ENCODE data around the gene KLF2. TPM values are rescaled to one million over a fixed set of nuclear protein-coding genes. Genes with fewer than 3 reads are reported as not detected.
A peak's percentile ranks its signal among the peaks of the same experiment; 100 is the strongest.
"Not testable (repeated sequence)": the region's sequence is repeated elsewhere in the genome, so short reads cannot be mapped to it uniquely, and the experiment has no call there.

Gene KLF2
- total RNA-seq = 1 to 10 TPM in 1 of 8 experiments, under 1 TPM in 5, not detected in 2; 0.13 to 1.3 (median 0.65) TPM

DNA sequence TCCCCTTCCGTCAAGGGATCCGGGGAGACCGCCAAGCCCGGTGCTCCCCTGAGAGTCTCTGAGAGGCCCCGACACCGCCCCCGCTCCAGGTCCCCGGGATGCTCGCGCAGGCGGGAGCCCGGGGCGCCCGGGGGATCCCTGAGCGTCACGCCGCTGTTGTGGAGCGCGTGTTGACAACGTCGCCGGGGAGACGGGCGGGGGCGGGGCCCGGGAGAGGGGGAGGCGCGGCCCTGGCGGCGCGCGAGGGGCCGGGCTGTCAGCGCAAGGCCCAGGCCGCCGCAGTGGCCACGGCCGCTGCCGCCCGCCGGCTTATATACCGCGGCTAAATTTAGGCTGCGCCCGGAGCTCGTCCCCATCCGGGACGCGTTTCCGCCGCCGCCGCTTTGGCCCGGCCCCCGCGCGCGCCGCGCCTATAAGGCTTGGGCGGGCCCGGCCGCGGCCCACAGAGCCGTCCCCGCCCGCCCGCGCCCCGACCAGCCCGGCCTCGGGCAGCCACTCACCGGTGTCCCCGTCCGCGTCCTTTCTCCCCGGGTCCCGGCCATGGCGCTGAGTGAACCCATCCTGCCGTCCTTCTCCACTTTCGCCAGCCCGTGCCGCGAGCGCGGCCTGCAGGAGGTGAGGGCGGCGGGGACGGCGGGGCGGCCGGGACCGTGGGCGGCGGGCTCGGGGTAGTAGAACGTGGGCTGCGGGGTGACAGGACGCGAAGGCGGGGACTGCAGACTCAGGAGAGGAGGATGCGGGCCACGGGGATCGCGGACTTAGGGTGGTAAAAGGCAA, at the start of gene KLF2:
TSS of gene KLF2 (plus strand) at position 443 of the 777 bp plus-strand sequence. CDS start at position 541, 98 bp downstream.
- Histone ChIP-seq H3K4me3 (peak within 1 kb of the TSS; percentile 28 to 52 (median 46)), H3K4me1 (replicated peaks in 1 of 2) (no peaks in the 10 kb centered on the region), H3K27ac (no peak within 1 kb of the TSS)
- ATAC-seq (replicated peaks in 6 of 8) = peak; percentile 87 to 93 (median 89)
- in situ Hi-C loops (cut with MboI; ENCODE audit: low pct_unique_long_range_greater_than_20kb in 2 of 9, low sequenced_read_pairs in 9 of 9, unreplicated experiment in 9 of 9) = no loop called here
- WGBS, 10 experiments = 0% methylated on average over 4 of the region's 105 CpGs; no CpG with 5 or more reads in 9 of the 10 experiments

DNA sequence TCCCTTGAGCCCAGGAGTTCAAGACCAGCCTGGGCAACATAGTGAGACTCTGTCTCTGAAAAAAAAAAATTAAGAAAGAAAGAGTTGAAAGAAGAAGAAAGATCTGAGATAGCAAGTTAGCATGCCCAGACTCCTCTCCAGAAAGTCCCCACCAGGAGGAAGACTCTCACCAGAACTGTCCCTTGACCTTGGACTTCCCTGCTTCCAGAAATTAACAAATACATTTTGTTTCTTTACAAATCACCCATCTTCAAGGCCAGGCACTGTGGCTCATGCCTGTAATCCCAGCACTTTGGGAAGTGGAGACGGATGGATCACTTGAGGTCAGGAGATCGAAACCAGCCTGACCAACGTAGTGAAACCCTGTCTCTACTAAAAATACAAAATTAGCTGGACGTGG, 44.3 kb upstream of the KLF2 start:
- H3K27ac ChIP-seq = no peak overlapping the region
- in situ Hi-C loops (cut with MboI; ENCODE audit: low pct_unique_long_range_greater_than_20kb in 2 of 9, low sequenced_read_pairs in 9 of 9, unreplicated experiment in 9 of 9) = no loop called here
- WGBS, 10 experiments = 60 to 84% (median 72%) methylated on average over 1 to 3 of the region's 4 CpGs; no CpG with 5 or more reads in 4 of the 10 experiments
- H3K4me1 ChIP-seq (replicated peaks in 1 of 2) = peaks cover 0 to 9% of the 10 kb centered on the region in 2 donors
- ATAC-seq (replicated peaks in 6 of 8) = no peak
- H3K4me3 ChIP-seq = no peak overlapping the region

GRCh38 chr19:16281743-16282142, 42.9 kb upstream of the KLF2 start:
- 83 to 100% (median 93%) methylated on average over 1 to 3 of the region's 5 CpGs; no CpG with 5 or more reads in 6 of the 10 experiments for WGBS, 10 experiments
- Histone ChIP-seq H3K27ac (no peak overlapping the region), H3K4me1 (replicated peaks in 1 of 2) (peaks cover 0 to 9% of the 10 kb centered on the region in 2 donors), H3K4me3 (no peak overlapping the region)
- ATAC-seq (replicated peaks in 6 of 8) = no peak
- in situ Hi-C loops (cut with MboI; ENCODE audit: low pct_unique_long_range_greater_than_20kb in 2 of 9, low sequenced_read_pairs in 9 of 9, unreplicated experiment in 9 of 9) = no loop called here

DNA sequence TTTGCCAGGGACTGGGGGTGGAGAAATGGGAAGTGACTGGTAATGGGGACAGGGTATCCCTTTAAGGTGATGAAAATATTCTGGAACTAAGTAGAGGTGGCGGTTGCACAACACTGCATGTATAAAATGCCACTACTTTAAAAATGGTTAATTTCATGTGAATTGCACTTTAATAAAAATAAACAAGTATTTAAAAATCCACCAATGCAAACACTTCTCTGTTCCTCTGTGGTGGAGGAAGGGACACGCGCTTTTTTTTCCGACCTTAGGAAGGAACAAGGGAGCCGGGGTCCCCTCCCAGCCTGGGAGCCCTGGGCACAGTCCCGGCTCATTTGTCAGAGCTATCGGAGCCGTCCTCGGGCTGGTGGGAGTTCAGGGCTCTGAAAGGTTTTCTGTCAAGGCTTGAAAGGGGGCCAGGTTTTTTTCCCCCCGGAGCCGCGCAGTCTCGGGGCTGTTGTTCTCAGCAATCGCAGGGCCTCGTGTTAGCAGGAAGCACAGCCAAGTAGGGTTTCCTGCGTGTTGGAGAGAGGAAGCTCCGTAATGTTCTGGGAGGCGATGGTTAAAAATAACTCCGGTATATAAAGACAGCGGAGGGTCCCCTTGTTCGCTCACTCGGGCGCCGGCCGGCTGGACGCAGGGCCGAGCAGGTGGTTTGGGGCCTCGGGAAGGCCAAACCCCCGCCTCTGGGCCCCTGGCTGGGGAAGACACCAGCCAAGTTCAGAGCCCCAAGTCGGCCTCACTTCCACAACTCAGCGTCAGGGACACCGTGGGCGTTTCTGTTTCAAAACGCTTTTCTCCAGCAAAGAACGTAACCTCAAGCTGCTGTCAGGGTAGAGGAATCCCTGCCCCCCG, 41.2 kb upstream of the KLF2 start:
- Histone ChIP-seq H3K4me3 (no peak overlapping the region), H3K4me1 (replicated peaks in 1 of 2) (peaks cover 0 to 9% of the 10 kb centered on the region in 2 donors), H3K27ac (peak overlapping the region in 1 of 2 donors; percentile 0)
- WGBS, 10 experiments = 17 to 100% (median 44%) methylated on average over 1 to 17 of the region's 36 CpGs; no CpG with 5 or more reads in 1 of the 10 experiments
- ATAC-seq (replicated peaks in 6 of 8) = peak; percentile 33 to 82 (median 57)
- in situ Hi-C loops (cut with MboI; ENCODE audit: low pct_unique_long_range_greater_than_20kb in 2 of 9, low sequenced_read_pairs in 9 of 9, unreplicated experiment in 9 of 9) = no loop called here

- Histone ChIP-seq H3K4me1 (replicated peaks in 1 of 2) (peaks cover 0 to 9% of the 10 kb centered on the region in 2 donors), H3K27ac (no peak overlapping the region), H3K4me3 (no peak overlapping the region)
- ATAC-seq (replicated peaks in 6 of 8) = no peak
- 50 to 96% (median 87%) methylated on average over 1 to 5 of the region's 9 CpGs; no CpG with 5 or more reads in 3 of the 10 experiments for WGBS, 10 experiments
- in situ Hi-C loops (cut with MboI; ENCODE audit: low pct_unique_long_range_greater_than_20kb in 2 of 9, low sequenced_read_pairs in 9 of 9, unreplicated experiment in 9 of 9) = no loop called here
These were observed 40.1 kb upstream of the KLF2 start for GRCh38 chr19:16284505-16284904.

- in situ Hi-C loops (cut with MboI; ENCODE audit: low pct_unique_long_range_greater_than_20kb in 2 of 9, low sequenced_read_pairs in 9 of 9, unreplicated experiment in 9 of 9); ATAC-seq (replicated peaks in 6 of 8); H3K4me3 ChIP-seq; H3K27ac ChIP-seq; H3K4me1 ChIP-seq (replicated peaks in 1 of 2): not testable (repeated sequence)
- 49 to 100% (median 79%) methylated on average over 1 to 3 of the region's 3 CpGs; no CpG with 5 or more reads in 3 of the 10 experiments for WGBS, 10 experiments
These were observed 39.5 kb upstream of the KLF2 start for GRCh38 chr19:16285079-16285478.

DNA sequence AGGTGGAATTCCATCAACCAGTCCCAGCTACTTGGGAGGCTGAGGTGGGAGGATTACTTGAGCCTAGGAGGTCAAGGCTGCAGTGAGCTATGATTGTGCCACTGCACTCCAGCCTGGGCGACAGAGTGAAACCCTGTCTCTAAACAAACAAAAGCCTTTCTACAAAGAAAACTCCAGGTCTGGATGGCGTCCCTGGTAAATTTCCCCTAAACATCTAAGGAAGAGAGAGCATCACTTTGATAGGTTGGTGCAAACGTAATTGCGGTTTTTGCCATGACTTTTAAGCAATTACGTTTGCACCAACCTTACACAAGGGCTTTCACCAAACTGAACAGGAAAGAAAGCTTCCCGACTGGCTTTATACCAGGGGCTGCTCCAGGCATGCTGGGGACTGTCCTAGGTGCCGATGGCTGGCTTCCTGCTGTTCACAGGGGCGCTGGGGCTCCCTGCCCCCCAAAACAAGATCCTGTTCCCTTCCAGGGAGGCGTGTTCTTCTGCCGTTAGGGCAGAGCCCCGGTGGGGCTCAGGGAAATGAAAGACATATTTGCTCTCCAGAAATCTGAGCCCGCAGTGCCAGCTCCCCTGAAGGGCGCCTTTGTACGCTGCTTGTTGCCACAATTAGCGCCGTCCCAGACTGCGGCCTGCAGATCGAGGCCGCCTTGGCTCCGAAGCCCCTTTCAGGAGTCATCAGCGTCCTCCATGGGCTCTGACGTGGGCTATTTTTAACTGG, 38.7 kb upstream of the KLF2 start:
- WGBS, 10 experiments = 20 to 100% (median 53%) methylated on average over 1 to 12 of the region's 22 CpGs; no CpG with 5 or more reads in 2 of the 10 experiments
- no peak overlapping the region for H3K4me3 ChIP-seq
- peaks cover 0 to 9% of the 10 kb centered on the region in 2 donors for H3K4me1 ChIP-seq (replicated peaks in 1 of 2)
- in situ Hi-C loops (cut with MboI; ENCODE audit: low pct_unique_long_range_greater_than_20kb in 2 of 9, low sequenced_read_pairs in 9 of 9, unreplicated experiment in 9 of 9) = no loop called here
- no peak for ATAC-seq (replicated peaks in 6 of 8)
- H3K27ac ChIP-seq = no peak overlapping the region

- Histone ChIP-seq H3K4me3 (no peak overlapping the region), H3K27ac (no peak overlapping the region), H3K4me1 (replicated peaks in 1 of 2) (peaks cover 0 to 8% of the 10 kb centered on the region in 2 donors)
- in situ Hi-C loops (cut with MboI; ENCODE audit: low pct_unique_long_range_greater_than_20kb in 2 of 9, low sequenced_read_pairs in 9 of 9, unreplicated experiment in 9 of 9) = no loop called here
- ATAC-seq (replicated peaks in 6 of 8) = no peak
- 0 to 80% (median 53%) methylated on average over 1 to 8 of the region's 9 CpGs; no CpG with 5 or more reads in 1 of the 10 experiments for WGBS, 10 experiments
These were observed 36.1 kb upstream of the KLF2 start for GRCh38 chr19:16288544-16288943.

DNA sequence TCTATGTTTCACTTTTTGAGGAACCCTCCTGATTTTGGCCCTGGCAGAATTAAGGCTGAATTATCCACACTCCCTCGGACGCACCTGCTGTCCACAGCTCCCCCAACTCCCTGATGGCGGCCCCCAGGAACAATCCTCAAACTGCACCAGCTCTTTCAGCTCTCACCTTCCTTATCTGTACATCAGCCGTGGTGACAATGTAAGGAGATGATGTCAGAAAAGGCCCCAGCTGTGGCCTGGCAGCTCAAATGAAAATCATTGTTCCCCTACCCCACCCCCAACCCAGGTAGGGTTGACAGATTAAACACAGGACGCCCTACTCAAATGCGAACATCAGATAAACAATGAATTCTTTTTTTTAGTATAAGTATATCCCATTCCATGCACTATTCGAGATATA, 35.0 kb upstream of the KLF2 start:
- no peak overlapping the region for H3K27ac ChIP-seq
- no peak for ATAC-seq (replicated peaks in 6 of 8)
- peaks cover 0 to 4% of the 10 kb centered on the region in 2 donors for H3K4me1 ChIP-seq (replicated peaks in 1 of 2)
- 0 to 100% (median 65%) methylated on average over 1 to 7 of the region's 7 CpGs; no CpG with 5 or more reads in 4 of the 10 experiments for WGBS, 10 experiments
- H3K4me3 ChIP-seq = no peak overlapping the region
- in situ Hi-C loops (cut with MboI; ENCODE audit: low pct_unique_long_range_greater_than_20kb in 2 of 9, low sequenced_read_pairs in 9 of 9, unreplicated experiment in 9 of 9) = no loop called here

- no peak for ATAC-seq (replicated peaks in 6 of 8)
- 60 to 85% (median 74%) methylated on average over 2 to 5 of the region's 10 CpGs; no CpG with 5 or more reads in 5 of the 10 experiments for WGBS, 10 experiments
- H3K4me3 ChIP-seq = no peak overlapping the region
- in situ Hi-C loops (cut with MboI; ENCODE audit: low pct_unique_long_range_greater_than_20kb in 2 of 9, low sequenced_read_pairs in 9 of 9, unreplicated experiment in 9 of 9) = no loop called here
- H3K27ac ChIP-seq = no peak overlapping the region
- H3K4me1 ChIP-seq (replicated peaks in 1 of 2) = peaks cover 0 to 4% of the 10 kb centered on the region in 2 donors
These were observed 33.9 kb upstream of the KLF2 start for GRCh38 chr19:16290692-16291091.

DNA sequence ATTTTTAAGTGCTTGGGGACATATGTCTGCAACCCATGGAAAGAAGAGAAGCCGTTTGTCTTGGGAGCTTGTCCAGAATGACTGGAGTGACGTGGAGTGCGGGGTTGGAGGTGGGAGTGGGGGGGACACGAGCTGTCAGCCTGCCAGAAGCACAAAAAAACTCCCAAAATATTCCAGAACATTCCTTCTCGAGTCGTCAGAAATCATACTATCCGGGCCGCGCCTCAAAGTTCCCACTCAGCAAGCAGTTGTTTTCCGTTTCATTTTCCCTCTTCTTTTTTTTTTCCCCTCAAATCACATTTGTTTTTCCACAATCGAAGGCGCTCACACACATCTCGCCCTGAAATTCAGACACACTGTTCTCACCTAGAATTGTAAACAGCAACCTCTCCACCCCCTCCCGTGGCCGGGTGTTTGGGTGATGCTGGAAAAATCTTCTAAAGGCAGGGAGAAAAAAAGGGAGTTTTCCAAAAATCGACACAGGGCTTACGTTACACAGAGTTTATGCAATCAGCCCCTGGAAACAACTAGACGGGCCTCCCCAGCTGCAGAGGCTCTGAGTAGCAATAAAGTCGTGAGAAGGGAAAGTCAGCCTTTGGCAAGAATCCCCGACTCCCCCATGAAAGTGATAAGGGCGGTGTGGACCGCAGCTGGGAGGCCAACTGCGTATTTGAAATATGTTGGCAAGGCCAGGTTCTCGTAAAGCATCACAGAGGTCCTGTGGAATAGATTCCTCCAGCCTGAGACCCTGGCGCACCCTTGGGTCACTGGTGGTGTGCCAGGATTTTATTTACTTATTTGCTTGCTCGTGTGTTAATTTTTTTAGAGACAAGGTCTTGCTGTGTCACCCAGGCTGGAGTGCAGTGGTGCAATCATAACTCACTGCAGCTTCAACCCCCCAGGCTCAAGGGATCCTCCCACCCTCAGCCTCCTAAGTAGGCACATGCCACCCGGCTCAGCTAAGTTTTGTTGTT, 31.2 kb upstream of the KLF2 start:
- WGBS, 10 experiments = 1 to 87% (median 62%) methylated on average over 2 to 19 of the region's 27 CpGs
- peaks cover 0 to 4% of the 10 kb centered on the region in 2 donors for H3K4me1 ChIP-seq (replicated peaks in 1 of 2)
- peak in 5 of 8 experiments; percentile 24 to 95 (median 70) for ATAC-seq (replicated peaks in 6 of 8)
- in situ Hi-C loops (cut with MboI; ENCODE audit: low pct_unique_long_range_greater_than_20kb in 2 of 9, low sequenced_read_pairs in 9 of 9, unreplicated experiment in 9 of 9) = no loop called here
- H3K4me3 ChIP-seq = no peak overlapping the region
- no peak overlapping the region for H3K27ac ChIP-seq
